Thoracic aorta (tissue), 2 donors: ENCODE results near the gene USP10. TPM values are rescaled to one million over a fixed set of nuclear protein-coding genes. Genes with fewer than 3 reads are reported as not detected.

Experiments used
- ATAC-seq: fragments of 150-250 bp; one replicate; pipeline ENCODE4 v1.8.0; 2017; ENCODE audit warnings: low read depth; ENCODE audit not compliant: insufficient number of reproducible peaks, low FRiP score
- DNase-seq: peaks from one replicate; pipeline ENCODE4 v3.0.0-alpha.2; 2020; ENCODE audit warnings: low spot score
- H3K27ac ChIP-seq, 2 donors: fragments of 200-600 bp; sonication (generic); 1 replicate in 1 of 2; 2 replicates in 1 of 2; pipeline ENCODE4 v1.5.1; 2016; ENCODE audit warnings: mild to moderate bottlenecking in 2 of 2, moderate library complexity in 2 of 2
- H3K27me3 ChIP-seq: fragments of 200-600 bp; sonication (generic); replicated peaks from 2 replicates; pipeline ENCODE4 v1.6.0; 2016; ENCODE audit warnings: mild to moderate bottlenecking; ENCODE audit not compliant: insufficient read depth
- H3K36me3 ChIP-seq: fragments of 200-600 bp; sonication (generic); one replicate; pipeline ENCODE4 v1.5.1; 2016
- H3K4me1 ChIP-seq, 2 donors: fragments of 200-600 bp; sonication (generic); 1 replicate in 1 of 2; 2 replicates in 1 of 2; pipeline versions ENCODE4 v1.5.1 to v1.6.0; 2016; ENCODE audit warnings: low read depth in 2 of 2, mild to moderate bottlenecking in 1 of 2; ENCODE audit not compliant: control insufficient read depth in 1 of 2
- H3K4me3 ChIP-seq: fragments of 200-600 bp; sonication (generic); 2 replicates; pipeline ENCODE4 v1.5.1; 2016; ENCODE audit warnings: mild to moderate bottlenecking
- H3K9me3 ChIP-seq: fragments of 200-600 bp; sonication (generic); 2 replicates; pipeline ENCODE4 v1.5.1; 2016
- CTCF ChIP-seq: fragments of 200-600 bp; sonication (generic); IDR thresholded peaks from one replicate; pipeline ENCODE4 v1.5.1; 2019; ENCODE audit warnings: antibody characterized with exemption
- total RNA-seq, 2 donors: library from RNA; depleted of rRNA; stranded (reverse); fragments of >200 nt; gene quantifications; one replicate each; pipeline versions ENCODE4 v1.1.0 to v1.2.3, GENCODE V29; 2016

USP10 gene
- total RNA-seq, 2 donors from 2014 or later = 36.7 to 85.2 TPM

- no peak overlapping the region for H3K4me3 ChIP-seq
- no peak overlapping the region for H3K27ac ChIP-seq
- DNase-seq = no peak
- H3K27me3 ChIP-seq = no peaks in the 10 kb centered on the region
- no peaks in the 10 kb centered on the region for H3K9me3 ChIP-seq
- ATAC-seq = no peak
- no peaks in the 10 kb centered on the region for H3K36me3 ChIP-seq
- no peaks in the 10 kb centered on the region for H3K4me1 ChIP-seq
- no peak for TF ChIP-seq CTCF
Measured at GRCh38 chr16:84673561-84673960, 26.2 kb upstream of the USP10 start.

GRCh38 chr16:84675423-84675822, 24.4 kb upstream of the USP10 start:
- Histone ChIP-seq H3K4me3 (no peak overlapping the region), H3K9me3 (no peaks in the 10 kb centered on the region), H3K27me3 (no peaks in the 10 kb centered on the region), H3K27ac (no peak overlapping the region), H3K4me1 (no peaks in the 10 kb centered on the region), H3K36me3 (no peaks in the 10 kb centered on the region)
- no peak for ATAC-seq
- TF ChIP-seq CTCF = no peak
- DNase-seq = no peak

GRCh38 chr16:84675884-84676283, 23.9 kb upstream of the USP10 start:
- no peak overlapping the region for H3K27ac ChIP-seq
- H3K36me3 ChIP-seq = no peaks in the 10 kb centered on the region
- no peaks in the 10 kb centered on the region for H3K27me3 ChIP-seq
- no peaks in the 10 kb centered on the region for H3K9me3 ChIP-seq
- H3K4me3 ChIP-seq = no peak overlapping the region
- ATAC-seq (no peak), DNase-seq (no peak)
- no peaks in the 10 kb centered on the region for H3K4me1 ChIP-seq
- no peak for TF ChIP-seq CTCF

GRCh38 chr16:84677017-84677803, 22.6 kb upstream of the USP10 start:
- Histone ChIP-seq H3K4me1 (no peaks in the 10 kb centered on the region), H3K27ac (no peak overlapping the region), H3K36me3 (no peaks in the 10 kb centered on the region), H3K27me3 (no peaks in the 10 kb centered on the region), H3K4me3 (no peak overlapping the region), H3K9me3 (no peaks in the 10 kb centered on the region)
- DNase-seq (no peak), ATAC-seq (no peak)
- no peak for TF ChIP-seq CTCF

GRCh38 chr16:84677849-84678248, 22.0 kb upstream of the USP10 start:
- Histone ChIP-seq H3K9me3 (no peaks in the 10 kb centered on the region), H3K4me1 (no peaks in the 10 kb centered on the region), H3K27ac (no peak overlapping the region), H3K4me3 (no peak overlapping the region), H3K36me3 (no peaks in the 10 kb centered on the region), H3K27me3 (no peaks in the 10 kb centered on the region)
- no peak for DNase-seq
- ATAC-seq = no peak
- no peak for TF ChIP-seq CTCF
